Measurements from ENCODE around the gene C3orf52. TPM values are rescaled to one million over a fixed set of nuclear protein-coding genes. Genes with fewer than 3 reads are reported as not detected.

C3orf52 gene
- total RNA-seq, 4 donors from 2014 or later, result 57.8 to 118 (median 86.4) TPM

DNA sequence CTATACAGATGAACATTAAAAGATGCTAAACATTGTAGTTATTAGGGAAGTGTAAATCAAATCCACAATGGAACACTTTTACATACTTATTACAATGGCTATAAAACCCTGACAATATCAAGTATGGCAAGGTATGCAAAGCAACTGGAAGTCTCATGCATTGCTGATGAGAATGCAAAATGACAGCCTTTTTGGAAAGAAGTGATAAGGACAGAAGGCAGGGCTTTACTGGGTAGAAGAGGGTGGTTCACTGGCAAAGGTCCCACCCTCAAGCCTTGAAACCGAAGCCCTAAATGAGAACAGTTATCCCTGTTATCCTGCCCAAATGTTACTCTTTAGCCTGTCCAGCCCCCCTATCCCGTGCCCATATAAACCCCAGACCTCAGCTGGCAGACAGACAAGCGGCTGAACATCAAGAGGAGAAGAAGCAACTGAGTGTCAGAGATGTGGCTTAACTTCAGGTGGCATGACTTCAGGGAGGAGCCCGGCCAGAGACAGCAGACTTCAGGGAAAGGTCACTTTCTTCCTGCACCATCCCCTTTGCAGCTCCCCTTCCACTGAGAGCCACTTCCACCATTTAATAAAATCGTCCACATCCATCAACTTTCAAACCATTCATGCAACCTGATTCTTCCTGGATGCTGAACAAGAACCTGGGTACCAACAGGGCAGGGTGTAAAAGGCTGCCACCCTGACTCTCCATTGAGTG lies 47.6 kb downstream of the C3orf52 start:
- DNase-seq (ENCODE audit: low spot score in 2 of 2), result no peak
- intact Hi-C loops (cut with DNase I; ENCODE audit: low total_unique reads), result no loop called here
- 83 to 85% methylated on average over 5 of the region's 5 CpGs for WGBS, 2 donors
- TF ChIP-seq, protein P1, sequence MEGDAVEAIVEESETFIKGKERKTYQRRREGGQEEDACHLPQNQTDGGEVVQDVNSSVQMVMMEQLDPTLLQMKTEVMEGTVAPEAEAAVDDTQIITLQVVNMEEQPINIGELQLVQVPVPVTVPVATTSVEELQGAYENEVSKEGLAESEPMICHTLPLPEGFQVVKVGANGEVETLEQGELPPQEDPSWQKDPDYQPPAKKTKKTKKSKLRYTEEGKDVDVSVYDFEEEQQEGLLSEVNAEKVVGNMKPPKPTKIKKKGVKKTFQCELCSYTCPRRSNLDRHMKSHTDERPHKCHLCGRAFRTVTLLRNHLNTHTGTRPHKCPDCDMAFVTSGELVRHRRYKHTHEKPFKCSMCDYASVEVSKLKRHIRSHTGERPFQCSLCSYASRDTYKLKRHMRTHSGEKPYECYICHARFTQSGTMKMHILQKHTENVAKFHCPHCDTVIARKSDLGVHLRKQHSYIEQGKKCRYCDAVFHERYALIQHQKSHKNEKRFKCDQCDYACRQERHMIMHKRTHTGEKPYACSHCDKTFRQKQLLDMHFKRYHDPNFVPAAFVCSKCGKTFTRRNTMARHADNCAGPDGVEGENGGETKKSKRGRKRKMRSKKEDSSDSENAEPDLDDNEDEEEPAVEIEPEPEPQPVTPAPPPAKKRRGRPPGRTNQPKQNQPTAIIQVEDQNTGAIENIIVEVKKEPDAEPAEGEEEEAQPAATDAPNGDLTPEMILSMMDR (IDR thresholded peaks at IDR 0.05), result no peak
- TF ChIP-seq POLR2A (IDR thresholded peaks at IDR 0.05), result no peak
- H3K4me3 ChIP-seq (ENCODE audit: low read depth, poor library complexity, severe bottlenecking), result no peak overlapping the region

DNA sequence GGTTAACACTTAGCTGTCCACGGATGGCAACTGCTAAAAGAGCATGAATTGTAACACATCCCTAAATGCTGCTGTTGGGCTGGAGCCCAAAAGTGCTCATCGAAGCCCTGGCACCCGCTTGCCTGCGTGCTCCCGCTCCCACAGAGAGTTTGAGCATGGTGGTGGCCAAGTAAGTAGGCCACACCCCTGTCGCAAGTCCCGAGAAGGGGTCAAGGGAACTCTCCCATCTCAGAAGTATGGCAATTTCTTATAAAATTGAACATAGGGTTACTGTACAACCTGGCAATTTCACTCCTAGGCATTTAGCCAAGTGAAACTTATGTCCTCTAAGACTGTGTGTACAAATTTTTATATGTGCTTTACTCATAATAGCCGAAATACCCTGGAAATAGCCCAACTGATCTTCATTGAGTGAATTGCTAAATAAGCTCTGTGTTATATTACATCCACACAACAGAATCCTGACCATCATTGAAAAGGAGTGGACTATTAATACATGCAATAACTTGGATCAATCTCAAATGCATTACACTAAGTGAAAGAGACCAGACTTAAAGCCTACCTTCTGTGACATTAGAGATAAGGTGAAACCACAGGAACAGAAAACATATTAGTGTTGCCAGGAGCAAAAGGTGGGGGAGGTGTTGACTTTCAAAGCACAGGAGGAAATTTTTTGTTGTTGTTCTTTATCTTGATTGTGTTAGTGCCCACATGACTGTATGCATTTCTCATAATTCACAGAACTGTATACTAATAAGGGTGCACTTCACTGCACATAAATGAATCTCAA lies 48.3 kb downstream of the C3orf52 start:
- H3K4me3 ChIP-seq (ENCODE audit: low read depth, poor library complexity, severe bottlenecking), result no peak overlapping the region
- TF ChIP-seq POLR2A (IDR thresholded peaks at IDR 0.05), result no peak
- TF ChIP-seq, protein P1 (IDR thresholded peaks at IDR 0.05), result no peak
- 69 to 70% methylated on average over 8 of the region's 8 CpGs for WGBS, 2 donors
- no peak for DNase-seq (ENCODE audit: low spot score in 2 of 2)
- intact Hi-C loops (cut with DNase I; ENCODE audit: low total_unique reads), result no loop called here

DNA sequence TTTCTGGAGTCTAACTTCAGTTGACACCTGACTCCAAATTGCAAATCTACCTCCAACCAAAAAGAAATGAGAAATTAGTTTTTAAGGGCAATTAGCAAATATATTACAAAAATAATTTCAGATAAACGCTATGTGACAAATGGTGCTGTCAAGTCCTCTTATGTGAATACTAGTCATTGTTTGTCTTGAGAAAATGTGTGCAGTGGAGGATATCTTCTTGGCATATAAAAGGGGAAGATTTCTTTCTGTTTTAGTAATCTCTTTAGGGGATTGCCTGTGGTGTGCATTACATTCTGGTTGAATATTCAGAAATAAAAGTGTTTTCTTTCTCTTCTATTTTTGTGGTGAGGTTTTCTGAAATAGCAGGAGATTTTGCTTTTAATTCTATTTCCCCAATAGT lies 49.9 kb downstream of the C3orf52 start:
- no peak for TF ChIP-seq POLR2A (IDR thresholded peaks at IDR 0.05)
- TF ChIP-seq, protein P1 (IDR thresholded peaks at IDR 0.05), result no peak
- no peak for DNase-seq (ENCODE audit: low spot score in 2 of 2)
- no peak overlapping the region for H3K4me3 ChIP-seq (ENCODE audit: low read depth, poor library complexity, severe bottlenecking)
- 61 to 79% methylated on average over 1 of the region's 1 CpG for WGBS, 2 donors
- intact Hi-C loops (cut with DNase I; ENCODE audit: low total_unique reads), result no loop called here

DNA sequence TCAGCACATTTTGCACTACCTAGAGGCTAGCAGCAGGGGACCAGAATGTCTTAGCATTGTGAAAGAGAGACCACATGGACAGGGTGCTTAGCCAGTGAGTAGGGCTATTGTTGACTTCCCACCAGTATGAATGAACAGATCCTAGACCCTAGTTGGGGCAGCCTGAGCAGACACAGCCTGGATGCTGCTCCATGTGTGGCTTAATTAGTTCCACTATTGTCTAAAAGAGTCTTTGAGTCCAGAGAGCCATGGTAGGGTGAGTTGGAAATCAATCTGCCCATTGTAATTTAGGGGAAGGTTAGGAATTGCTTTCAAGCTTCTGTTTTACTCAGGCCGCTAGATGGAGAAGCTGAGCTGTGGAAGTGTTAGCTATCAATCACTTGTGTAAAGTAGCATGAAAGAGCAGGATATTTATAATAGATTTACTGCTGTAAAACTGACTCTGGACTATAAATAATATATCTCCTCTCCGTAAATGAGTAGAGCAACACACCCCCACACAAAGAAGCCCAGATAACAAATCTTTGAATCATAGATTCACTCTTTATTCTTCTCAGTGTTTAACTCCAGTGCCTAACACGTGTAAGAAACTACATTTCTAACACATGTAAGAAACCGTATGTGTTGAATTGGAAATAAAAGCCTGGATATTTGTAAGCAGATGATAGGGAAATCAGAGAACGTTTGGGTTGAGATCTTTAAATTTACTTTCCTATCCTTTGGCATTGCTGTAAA lies 50.9 kb downstream of the C3orf52 start:
- TF ChIP-seq POLR2A (IDR thresholded peaks at IDR 0.05), result no peak
- TF ChIP-seq, protein P1 (IDR thresholded peaks at IDR 0.05), result no peak
- WGBS, 2 donors, result 29 to 33% methylated on average over 5 of the region's 5 CpGs
- intact Hi-C loops (cut with DNase I; ENCODE audit: low total_unique reads), result no loop called here
- H3K4me3 ChIP-seq (ENCODE audit: low read depth, poor library complexity, severe bottlenecking), result no peak overlapping the region
- DNase-seq (ENCODE audit: low spot score in 2 of 2), result no peak

DNA sequence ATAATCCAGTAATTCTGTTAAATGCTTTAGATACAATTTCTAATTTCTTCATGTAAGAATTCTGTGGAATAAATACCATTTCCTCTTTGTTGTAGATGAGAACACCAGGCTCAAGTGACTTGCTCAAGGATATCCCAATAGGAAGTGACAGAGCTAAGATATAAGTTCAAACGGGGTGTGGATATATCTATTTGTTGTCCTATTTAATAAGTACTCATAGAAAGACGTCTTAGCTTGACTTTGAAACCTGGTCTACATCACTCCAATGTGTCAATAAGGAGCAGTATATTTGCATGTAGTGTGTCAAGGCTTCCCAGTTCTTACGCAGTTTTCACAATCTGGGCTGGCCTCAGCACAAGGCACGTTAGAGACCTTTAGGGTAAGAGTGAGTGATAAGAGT lies 51.6 kb downstream of the C3orf52 start:
- intact Hi-C loops (cut with DNase I; ENCODE audit: low total_unique reads), result no loop called here
- no peak overlapping the region for H3K4me3 ChIP-seq (ENCODE audit: low read depth, poor library complexity, severe bottlenecking)
- WGBS, 2 donors, result 58 to 62% methylated on average over 4 of the region's 4 CpGs
- no peak for TF ChIP-seq POLR2A (IDR thresholded peaks at IDR 0.05)
- TF ChIP-seq, protein P1 (IDR thresholded peaks at IDR 0.05), result no peak
- DNase-seq (ENCODE audit: low spot score in 2 of 2), result no peak

All from lower leg skin (tissue), 4 donors.